GM19099 (cell line): Measurements from ENCODE around the gene ARMH4.
A peak's percentile ranks its signal among the peaks of the same experiment; 100 is the strongest.

Source experiments
- POLR2A ChIP-seq: IDR thresholded peaks from 3 replicates; pipeline ENCODE4 v1.6.1; 2011; ENCODE audit warnings: low read depth; ENCODE audit not compliant: insufficient read length; ENCODE audit errors: extremely low read depth

ARMH4 gene

GRCh38 chr14:58152014-58152857 is at the start of gene ARMH4:
Gene ARMH4 (minus strand): TSS chr14:58152213. CDS start chr14:58139358, 12,855 bp downstream.
- no peak for TF ChIP-seq POLR2A

GRCh38 chr14:58200846-58201245 is 48.8 kb upstream of the ARMH4 start:
- no peak for TF ChIP-seq POLR2A

- TF ChIP-seq POLR2A = no peak
Observed at GRCh38 chr14:58200480-58200841, 48.4 kb upstream of the ARMH4 start.

- TF ChIP-seq POLR2A = peak; percentile 86
Observed at GRCh38 chr14:58199726-58200479, 47.9 kb upstream of the ARMH4 start, which contains the start of gene ACTR10. Gene ACTR10 (plus strand): TSS chr14:58200149. CDS start chr14:58200218, 69 bp downstream.

GRCh38 chr14:58198086-58198485 is 46.1 kb upstream of the ARMH4 start:
- TF ChIP-seq POLR2A = no peak

GRCh38 chr14:58196198-58196597 is 44.2 kb upstream of the ARMH4 start:
- TF ChIP-seq POLR2A = no peak

- no peak for TF ChIP-seq POLR2A
Observed at GRCh38 chr14:58193542-58193941, 41.5 kb upstream of the ARMH4 start.

- TF ChIP-seq POLR2A = no peak
Observed at GRCh38 chr14:58191763-58192601, 40.0 kb upstream of the ARMH4 start.

- TF ChIP-seq POLR2A = no peak
Observed at GRCh38 chr14:58189176-58189575, 37.2 kb upstream of the ARMH4 start.

- no peak for TF ChIP-seq POLR2A
Observed at GRCh38 chr14:58177125-58177524, 25.1 kb upstream of the ARMH4 start.

- no peak for TF ChIP-seq POLR2A
Observed at GRCh38 chr14:58171090-58171489, 19.1 kb upstream of the ARMH4 start.

- no peak for TF ChIP-seq POLR2A
Observed at GRCh38 chr14:58167891-58168290, 15.9 kb upstream of the ARMH4 start.

- TF ChIP-seq POLR2A = no peak
Observed at GRCh38 chr14:58167057-58167456, 15.0 kb upstream of the ARMH4 start.

- TF ChIP-seq POLR2A = no peak
Observed at GRCh38 chr14:58166005-58166983, 14.3 kb upstream of the ARMH4 start.
